ENCODE data around the gene MEF2C.

The MEF2C gene

GRCh38 chr5:88867638-88868037, 15.3 kb downstream of the MEF2C start:
- TF ChIP-seq CTCF (IDR thresholded peaks at IDR 0.05; ENCODE audit: low read length): no peak
- H3K4me1 ChIP-seq (ENCODE audit: insufficient read depth, low read length, severe bottlenecking): peaks cover under 1% of the 10 kb centered on the region
- no peak overlapping the region for H3K27ac ChIP-seq (ENCODE audit: low read depth, low read length, poor library complexity, severe bottlenecking)
- H3K4me2 ChIP-seq (ENCODE audit: low read length): no peak overlapping the region
- H3K27me3 ChIP-seq (ENCODE audit: insufficient read depth, low read length): no peaks in the 10 kb centered on the region
- peaks cover 69% of the 10 kb centered on the region for H3K36me3 ChIP-seq (ENCODE audit: insufficient read depth, low read length)
- H3K9me3 ChIP-seq (ENCODE audit: low read length): peaks cover 5% of the 10 kb centered on the region
- H3K4me3 ChIP-seq (ENCODE audit: low read depth, low read length, poor library complexity, severe bottlenecking): no peak overlapping the region
- no peaks in the 10 kb centered on the region for H4K20me1 ChIP-seq (ENCODE audit: insufficient read depth, low read length)
- H3K9me2 ChIP-seq (ENCODE audit: low read depth, low read length): no peaks in the 10 kb centered on the region
- no peak overlapping the region for H2AFZ ChIP-seq (ENCODE audit: low read length)
- H3K9ac ChIP-seq (ENCODE audit: low read length): no peak overlapping the region
- no peaks in the 10 kb centered on the region for H3F3A ChIP-seq (ENCODE audit: insufficient read depth, low read length)
- H3K79me2 ChIP-seq (ENCODE audit: insufficient read depth, low read length): peaks cover 65% of the 10 kb centered on the region

- Histone ChIP-seq H3K9me2 (ENCODE audit: low read depth, low read length) (no peaks in the 10 kb centered on the region), H3K9me3 (ENCODE audit: low read length) (peaks cover 2% of the 10 kb centered on the region; the same call in 1 of the 2 replicates), H4K20me1 (ENCODE audit: insufficient read depth, low read length) (no peaks in the 10 kb centered on the region), H3F3A (ENCODE audit: insufficient read depth, low read length) (no peaks in the 10 kb centered on the region), H3K4me2 (ENCODE audit: low read length) (no peak overlapping the region), H3K36me3 (ENCODE audit: insufficient read depth, low read length) (peaks cover 85% of the 10 kb centered on the region), H3K27ac (ENCODE audit: low read depth, low read length, poor library complexity, severe bottlenecking) (no peak overlapping the region), H3K4me1 (ENCODE audit: insufficient read depth, low read length, severe bottlenecking) (no peaks in the 10 kb centered on the region), H3K4me3 (ENCODE audit: low read depth, low read length, poor library complexity, severe bottlenecking) (no peak overlapping the region), H3K9ac (ENCODE audit: low read length) (no peak overlapping the region), H3K79me2 (ENCODE audit: insufficient read depth, low read length) (peaks cover 31% of the 10 kb centered on the region), H3K27me3 (ENCODE audit: insufficient read depth, low read length) (no peaks in the 10 kb centered on the region), H2AFZ (ENCODE audit: low read length) (no peak overlapping the region)
- TF ChIP-seq EZH2 (IDR thresholded peaks at IDR 0.05; ENCODE audit: borderline replicate concordance, low read length) (no peak), CTCF (IDR thresholded peaks at IDR 0.05; ENCODE audit: low read length) (no peak)
These were observed 19.5 kb downstream of the MEF2C start for GRCh38 chr5:88863523-88863922.

GRCh38 chr5:88862547-88863175, 20.3 kb downstream of the MEF2C start:
- Histone ChIP-seq H3K27ac (ENCODE audit: low read depth, low read length, poor library complexity, severe bottlenecking) (no peak overlapping the region), H3K4me1 (ENCODE audit: insufficient read depth, low read length, severe bottlenecking) (no peaks in the 10 kb centered on the region), H3F3A (ENCODE audit: insufficient read depth, low read length) (no peaks in the 10 kb centered on the region), H4K20me1 (ENCODE audit: insufficient read depth, low read length) (no peaks in the 10 kb centered on the region), H3K36me3 (ENCODE audit: insufficient read depth, low read length) (peaks cover 85% of the 10 kb centered on the region), H3K79me2 (ENCODE audit: insufficient read depth, low read length) (peaks cover 23% of the 10 kb centered on the region), H3K9ac (ENCODE audit: low read length) (no peak overlapping the region), H3K9me3 (ENCODE audit: low read length) (peaks cover 6% of the 10 kb centered on the region; the same call in 1 of the 2 replicates), H3K4me2 (ENCODE audit: low read length) (no peak overlapping the region), H3K4me3 (ENCODE audit: low read depth, low read length, poor library complexity, severe bottlenecking) (no peak overlapping the region), H3K27me3 (ENCODE audit: insufficient read depth, low read length) (no peaks in the 10 kb centered on the region), H2AFZ (ENCODE audit: low read length) (no peak overlapping the region), H3K9me2 (ENCODE audit: low read depth, low read length) (no peaks in the 10 kb centered on the region)
- TF ChIP-seq CTCF (IDR thresholded peaks at IDR 0.05; ENCODE audit: low read length): no peak
- no peak for TF ChIP-seq EZH2 (IDR thresholded peaks at IDR 0.05; ENCODE audit: borderline replicate concordance, low read length)
